GM12864 (cell line): ENCODE results near the gene KIAA0232.

Source experiments
- DNase-seq: peaks from one replicate; pipeline ENCODE4 v3.0.0-alpha.2; 2011; ENCODE audit warnings: low read depth
- H3K4me3 ChIP-seq: 2 replicates; pipeline ENCODE4 v1.5.1; 2011; ENCODE audit warnings: mild to moderate bottlenecking, low read depth, low read length, control low read depth
- CTCF ChIP-seq: IDR thresholded peaks from 2 replicates; pipeline ENCODE4 v1.5.1; 2011; ENCODE audit warnings: low read depth, mild to moderate bottlenecking, moderate library complexity, low read length, control low read depth, inconsistent platforms; ENCODE audit errors: missing control alignments

The KIAA0232 gene

GRCh38 chr4:6742989-6743388 lies 39.5 kb upstream of the KIAA0232 start:
- no peak for TF ChIP-seq CTCF
- no peak overlapping the region for H3K4me3 ChIP-seq
- DNase-seq: no peak

- DNase-seq: no peak
- no peak overlapping the region for H3K4me3 ChIP-seq
- no peak for TF ChIP-seq CTCF
Measured at GRCh38 chr4:6746721-6747293, 35.7 kb upstream of the KIAA0232 start.

- no peak for TF ChIP-seq CTCF
- no peak overlapping the region for H3K4me3 ChIP-seq
- DNase-seq: no peak
Measured at GRCh38 chr4:6747294-6748051, 35.1 kb upstream of the KIAA0232 start.

- DNase-seq: no peak
- no peak overlapping the region for H3K4me3 ChIP-seq
- TF ChIP-seq CTCF: no peak
Measured at GRCh38 chr4:6748286-6748685, 34.2 kb upstream of the KIAA0232 start.

GRCh38 chr4:6749340-6750171 lies 33.0 kb upstream of the KIAA0232 start:
- DNase-seq: no peak
- TF ChIP-seq CTCF: no peak
- H3K4me3 ChIP-seq: no peak overlapping the region

GRCh38 chr4:6750286-6751221 lies 32.0 kb upstream of the KIAA0232 start:
- no peak for DNase-seq
- H3K4me3 ChIP-seq: no peak overlapping the region
- TF ChIP-seq CTCF: no peak
